B cell (primary cell): Measurements from ENCODE around the gene PGLYRP3.

ENCODE experiments used
- CTCF ChIP-seq: fragments of 200-600 bp; IDR thresholded peaks from one replicate; pipeline ENCODE4 v1.8.0; 2022; ENCODE audit warnings: antibody characterized with exemption, mild to moderate bottlenecking
- EZH2 ChIP-seq: IDR thresholded peaks from 2 replicates; pipeline ENCODE4 v1.6.1; 2012; ENCODE audit warnings: borderline replicate concordance, low read depth, mild to moderate bottlenecking, moderate library complexity, low read length; ENCODE audit not compliant: insufficient read depth, poor library complexity, severe bottlenecking

GRCh38 chr1:153322568-153322967, 9.8 kb upstream of the PGLYRP3 start:
- TF ChIP-seq CTCF = no peak
- no peak for TF ChIP-seq EZH2
